Measurements from ENCODE around the gene ILK. TPM values are rescaled to one million over a fixed set of nuclear protein-coding genes. Genes with fewer than 3 reads are reported as not detected.

The ILK gene
- total RNA-seq, 1 donor from 2014 or later = 192 TPM

DNA sequence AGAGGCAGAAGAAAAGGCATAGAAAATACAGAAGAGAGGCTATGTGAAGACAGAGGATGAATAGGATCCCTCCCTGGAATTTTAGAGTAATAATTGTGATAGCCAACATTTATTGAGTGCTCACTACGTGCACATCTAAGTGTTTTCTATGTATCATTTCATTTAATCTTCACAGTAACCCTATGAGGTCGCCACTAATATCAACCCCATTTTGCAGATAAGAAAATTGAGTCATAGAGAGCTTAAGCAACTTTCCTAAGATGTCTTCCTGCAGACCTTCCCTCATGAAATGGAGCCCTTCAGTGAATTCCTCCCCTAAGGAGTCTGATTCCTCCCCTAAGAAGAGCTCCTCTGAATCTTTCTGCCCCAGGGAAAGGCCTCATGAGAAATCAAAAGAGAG lies 38.2 kb upstream of the ILK start:
- Histone ChIP-seq H3K4me3 (no peak overlapping the region), H3K9me3 (replicated peaks) (no peaks in the 10 kb centered on the region), H3K27ac (replicated peaks) (no peak overlapping the region), H3K27me3 (ENCODE audit: low read depth) (no peaks in the 10 kb centered on the region), H3K36me3 (no peaks in the 10 kb centered on the region), H3K4me1 (peaks cover 34% of the 10 kb centered on the region)
- intact Hi-C loops (cut with micrococcal nuclease) = no loop called here
- DNase-seq = no peak
- TF ChIP-seq CTCF (IDR thresholded peaks at IDR 0.05; ENCODE audit: borderline replicate concordance) = no peak

- H3K27ac ChIP-seq (replicated peaks) = peak overlapping the region; percentile 51
- no peak for TF ChIP-seq CTCF (IDR thresholded peaks at IDR 0.05; ENCODE audit: borderline replicate concordance)
- DNase-seq = no peak
- H3K4me3 ChIP-seq = no peak overlapping the region
- no peaks in the 10 kb centered on the region for H3K9me3 ChIP-seq (replicated peaks)
- intact Hi-C loops (cut with micrococcal nuclease) = no loop called here
- H3K27me3 ChIP-seq (ENCODE audit: low read depth) = no peaks in the 10 kb centered on the region
- no peaks in the 10 kb centered on the region for H3K36me3 ChIP-seq
- H3K4me1 ChIP-seq = peaks cover 34% of the 10 kb centered on the region
These were observed 37.4 kb upstream of the ILK start for GRCh38 chr11:6565988-6566703.

DNA sequence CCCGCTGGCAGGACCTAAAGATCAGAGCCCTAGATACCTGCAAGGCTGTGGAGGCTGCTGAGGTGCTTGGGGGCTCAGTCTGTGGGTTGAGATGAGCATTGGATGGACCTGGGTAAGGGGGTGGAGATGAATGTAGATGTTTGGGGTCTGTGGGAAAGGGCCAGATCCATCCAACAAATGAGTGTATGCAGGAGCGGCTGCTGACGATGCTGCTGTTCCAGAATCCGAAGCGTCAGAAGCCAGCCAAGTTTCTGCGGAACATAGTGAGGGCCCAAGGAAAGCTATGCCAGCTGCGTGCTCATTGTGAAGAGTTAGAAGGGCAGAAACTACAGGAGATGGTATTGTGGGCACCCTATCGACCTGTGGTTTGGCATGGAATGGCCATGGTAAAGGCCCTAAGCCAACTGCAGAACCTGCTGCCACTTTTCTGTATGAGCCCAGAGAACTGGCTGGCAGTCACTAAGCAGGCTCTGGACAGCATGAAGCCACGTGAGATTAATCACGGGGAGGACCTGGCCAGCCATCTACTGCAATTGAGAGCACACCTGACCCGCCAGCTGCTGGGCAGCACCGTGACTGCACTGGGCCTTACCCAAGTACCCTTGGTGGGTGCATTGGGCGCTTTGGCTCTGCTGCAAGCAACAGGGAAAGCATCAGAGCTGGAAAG lies 36.7 kb upstream of the ILK start:
- H3K4me1 ChIP-seq = peaks cover 34% of the 10 kb centered on the region
- no peaks in the 10 kb centered on the region for H3K36me3 ChIP-seq
- peak overlapping the region; percentile 51 for H3K27ac ChIP-seq (replicated peaks)
- intact Hi-C loops (cut with micrococcal nuclease) = no loop called here
- H3K27me3 ChIP-seq (ENCODE audit: low read depth) = no peaks in the 10 kb centered on the region
- H3K4me3 ChIP-seq = no peak overlapping the region
- no peaks in the 10 kb centered on the region for H3K9me3 ChIP-seq (replicated peaks)
- TF ChIP-seq CTCF (IDR thresholded peaks at IDR 0.05; ENCODE audit: borderline replicate concordance) = no peak
- DNase-seq = no peak

GRCh38 chr11:6567371-6567745 lies 36.2 kb upstream of the ILK start:
- no peak for DNase-seq
- TF ChIP-seq CTCF (IDR thresholded peaks at IDR 0.05; ENCODE audit: borderline replicate concordance) = no peak
- Histone ChIP-seq H3K27ac (replicated peaks) (peak overlapping the region; percentile 51), H3K4me1 (peaks cover 34% of the 10 kb centered on the region), H3K4me3 (no peak overlapping the region), H3K9me3 (replicated peaks) (no peaks in the 10 kb centered on the region), H3K27me3 (ENCODE audit: low read depth) (no peaks in the 10 kb centered on the region), H3K36me3 (no peaks in the 10 kb centered on the region)
- intact Hi-C loops (cut with micrococcal nuclease) = no loop called here

DNA sequence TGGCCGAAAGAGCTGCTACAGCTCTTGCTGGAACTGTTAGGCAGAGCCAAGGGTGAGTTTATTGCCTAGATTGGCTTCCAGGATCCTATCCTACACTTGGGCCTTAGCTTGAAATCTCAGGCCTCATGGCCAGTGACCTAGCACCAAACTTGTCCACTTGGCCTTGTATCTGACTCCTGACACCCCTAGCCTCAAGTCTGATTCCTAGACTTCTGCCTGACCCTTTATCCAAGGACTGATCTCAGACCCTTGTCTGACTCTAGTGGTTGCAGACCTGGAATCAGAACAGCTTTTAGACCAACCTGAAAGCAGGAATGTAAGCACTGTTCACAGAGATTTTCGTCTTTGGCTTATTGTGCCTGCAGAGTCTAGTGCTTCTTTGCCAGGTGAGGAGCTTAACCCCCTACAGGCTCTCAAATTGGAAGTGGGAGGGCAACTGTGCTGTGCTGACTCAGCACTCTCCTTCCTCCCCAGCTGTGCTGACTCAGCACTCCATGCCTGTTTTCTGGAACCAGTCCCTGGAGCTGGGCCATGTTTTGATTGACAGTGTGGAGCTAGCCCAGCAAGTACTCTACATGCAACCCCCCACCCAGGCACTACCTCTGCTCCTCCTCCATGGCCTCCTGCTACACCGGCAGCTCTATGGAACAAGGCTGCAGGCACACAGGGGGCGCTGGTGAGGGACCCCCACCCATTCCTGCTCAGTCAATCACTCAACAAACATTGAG lies 35.2 kb upstream of the ILK start:
- H3K4me3 ChIP-seq = no peak overlapping the region
- H3K27me3 ChIP-seq (ENCODE audit: low read depth) = no peaks in the 10 kb centered on the region
- peak; percentile 51 for DNase-seq
- intact Hi-C loops (cut with micrococcal nuclease) = no loop called here
- peaks cover 34% of the 10 kb centered on the region for H3K4me1 ChIP-seq
- H3K9me3 ChIP-seq (replicated peaks) = no peaks in the 10 kb centered on the region
- no peaks in the 10 kb centered on the region for H3K36me3 ChIP-seq
- peak overlapping the region; percentile 51 for H3K27ac ChIP-seq (replicated peaks)
- no peak for TF ChIP-seq CTCF (IDR thresholded peaks at IDR 0.05; ENCODE audit: borderline replicate concordance)
